ENCODE measurements around the gene RNF125.

The RNF125 gene

DNA sequence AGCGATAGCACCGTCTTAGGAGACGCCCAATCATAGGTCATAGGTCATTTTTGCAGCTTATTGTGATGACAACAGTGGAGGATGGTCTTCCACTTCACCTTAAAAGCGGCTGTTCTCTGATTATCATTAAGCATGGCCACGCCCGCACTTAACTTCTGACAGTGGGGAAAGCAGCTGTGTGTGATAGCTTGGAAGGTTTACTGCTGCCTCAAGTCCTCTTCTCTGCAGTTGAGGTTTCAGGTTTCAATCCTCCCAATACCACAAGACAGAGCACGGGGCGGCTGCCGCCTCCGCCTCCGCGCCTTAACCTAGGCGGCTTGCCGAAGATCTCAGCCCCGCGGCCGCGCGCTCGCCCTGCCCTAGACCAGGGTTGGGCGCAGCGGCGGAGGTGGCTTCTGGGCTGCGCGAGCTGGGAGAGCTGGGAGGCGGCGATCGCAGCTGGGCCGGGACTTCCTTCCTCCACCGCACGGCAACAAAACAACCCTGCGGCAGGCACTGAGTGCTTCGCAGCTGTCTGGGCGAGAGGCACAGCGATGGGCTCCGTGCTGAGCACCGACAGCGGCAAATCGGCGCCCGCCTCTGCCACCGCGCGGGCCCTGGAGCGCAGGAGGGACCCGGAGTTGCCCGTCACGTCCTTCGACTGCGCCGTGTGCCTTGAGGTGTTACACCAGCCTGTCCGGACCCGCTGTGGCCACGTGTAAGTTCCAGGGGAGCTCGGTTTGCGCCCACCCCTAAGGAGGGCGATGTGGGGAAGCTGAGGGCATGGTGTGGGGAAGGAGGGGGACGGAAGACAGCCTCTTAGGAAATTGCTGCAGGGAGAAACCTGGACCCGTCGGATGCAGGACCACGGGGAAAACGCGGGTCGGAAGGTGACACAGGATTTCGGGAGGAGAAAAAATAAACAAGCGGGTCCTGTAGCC lies at the start of gene RNF125:
Gene RNF125 (plus strand): TSS at position 495 of the 920 bp plus-strand sequence. CDS start 39 bp downstream, at position 534.
- peak; percentile 56 for DNase-seq (ENCODE audit: low read depth)
- TF ChIP-seq, protein P1, sequence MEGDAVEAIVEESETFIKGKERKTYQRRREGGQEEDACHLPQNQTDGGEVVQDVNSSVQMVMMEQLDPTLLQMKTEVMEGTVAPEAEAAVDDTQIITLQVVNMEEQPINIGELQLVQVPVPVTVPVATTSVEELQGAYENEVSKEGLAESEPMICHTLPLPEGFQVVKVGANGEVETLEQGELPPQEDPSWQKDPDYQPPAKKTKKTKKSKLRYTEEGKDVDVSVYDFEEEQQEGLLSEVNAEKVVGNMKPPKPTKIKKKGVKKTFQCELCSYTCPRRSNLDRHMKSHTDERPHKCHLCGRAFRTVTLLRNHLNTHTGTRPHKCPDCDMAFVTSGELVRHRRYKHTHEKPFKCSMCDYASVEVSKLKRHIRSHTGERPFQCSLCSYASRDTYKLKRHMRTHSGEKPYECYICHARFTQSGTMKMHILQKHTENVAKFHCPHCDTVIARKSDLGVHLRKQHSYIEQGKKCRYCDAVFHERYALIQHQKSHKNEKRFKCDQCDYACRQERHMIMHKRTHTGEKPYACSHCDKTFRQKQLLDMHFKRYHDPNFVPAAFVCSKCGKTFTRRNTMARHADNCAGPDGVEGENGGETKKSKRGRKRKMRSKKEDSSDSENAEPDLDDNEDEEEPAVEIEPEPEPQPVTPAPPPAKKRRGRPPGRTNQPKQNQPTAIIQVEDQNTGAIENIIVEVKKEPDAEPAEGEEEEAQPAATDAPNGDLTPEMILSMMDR (conservative IDR thresholded peaks at IDR 0.05; ENCODE audit: low read length): no peak
- peak within 1 kb of the TSS; percentile 58 for H3K4me3 ChIP-seq (ENCODE audit: low read length)

DNA sequence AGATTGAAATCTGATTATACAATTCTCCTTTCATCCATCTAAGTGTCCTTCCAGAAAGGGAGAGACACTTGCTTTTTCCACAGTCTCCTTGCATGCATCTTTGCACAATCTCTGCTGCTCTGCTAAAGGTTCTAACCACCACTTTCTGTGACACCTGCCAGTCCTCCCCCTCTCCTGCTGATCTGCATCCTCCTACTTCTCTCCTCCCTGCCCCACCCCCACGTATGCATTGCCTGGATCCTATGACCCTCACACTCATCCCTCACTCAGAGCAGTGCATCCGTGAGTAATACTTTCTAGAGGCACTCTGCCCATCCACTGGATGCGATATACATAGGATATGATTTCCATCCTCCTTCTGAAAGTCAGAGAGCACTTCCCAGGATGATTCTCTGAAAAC lies 48.0 kb upstream of the RNF125 start:
- TF ChIP-seq, protein P1 (conservative IDR thresholded peaks at IDR 0.05; ENCODE audit: low read length): no peak
- no peak for DNase-seq (ENCODE audit: low read depth)

DNA sequence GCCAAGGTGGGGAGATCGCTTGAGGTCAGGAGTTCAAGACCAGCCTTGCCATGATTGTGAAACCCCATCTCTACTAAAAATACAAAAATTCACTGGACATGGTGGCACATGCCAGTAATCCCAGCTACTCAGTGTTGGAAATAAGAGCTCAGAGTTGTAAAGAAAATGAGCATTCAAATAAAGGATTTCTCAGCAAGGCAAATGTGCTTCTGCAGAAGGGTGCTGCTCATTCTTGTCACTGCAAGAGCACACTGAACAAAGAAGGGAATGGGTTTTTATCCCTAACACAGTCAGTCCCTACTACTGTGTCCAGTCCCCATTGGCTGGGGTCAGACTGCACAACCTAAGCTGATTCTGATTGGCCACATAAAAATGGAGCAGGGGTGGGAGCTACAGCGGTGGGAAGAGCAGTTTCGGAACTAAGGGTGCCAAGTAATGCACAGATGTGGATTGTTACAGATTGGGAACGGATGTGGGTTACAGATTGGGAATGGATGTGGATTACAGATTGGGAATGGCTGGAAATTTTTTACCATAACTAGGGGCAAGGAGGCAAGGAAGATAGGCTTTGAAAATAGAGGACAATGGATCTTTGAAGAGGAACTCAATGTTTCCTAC lies 44.6 kb upstream of the RNF125 start:
- no peak overlapping the region for H3K4me3 ChIP-seq (ENCODE audit: low read length)
- TF ChIP-seq, protein P1 (conservative IDR thresholded peaks at IDR 0.05; ENCODE audit: low read length): no peak
- DNase-seq (ENCODE audit: low read depth): no peak

More for the DNA sequence above, 48.0 kb upstream of the RNF125 start:
- H3K4me3 ChIP-seq (ENCODE audit: low read length): no peak overlapping the region

DNA sequence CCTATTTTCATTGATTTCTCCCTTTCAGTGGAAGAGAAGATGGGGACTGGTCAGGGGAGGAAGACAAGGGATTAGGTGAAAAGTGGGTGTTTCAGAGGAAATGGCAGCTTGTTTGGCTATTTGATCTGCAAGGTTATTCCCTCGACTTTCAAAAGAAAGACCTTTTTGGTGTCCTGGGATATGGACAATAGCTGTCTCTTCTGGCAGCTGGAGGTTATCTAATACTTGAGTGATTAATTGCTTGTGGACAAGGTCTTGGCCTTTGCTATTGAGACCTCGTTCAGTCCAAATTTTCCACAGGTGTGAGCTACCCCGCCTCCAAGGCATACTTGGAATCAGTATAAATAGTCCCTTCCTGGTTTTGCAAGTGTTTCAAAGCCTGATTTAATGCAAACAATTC lies 42.4 kb upstream of the RNF125 start:
- H3K4me3 ChIP-seq (ENCODE audit: low read length): no peak overlapping the region
- TF ChIP-seq, protein P1 (conservative IDR thresholded peaks at IDR 0.05; ENCODE audit: low read length): no peak
- no peak for DNase-seq (ENCODE audit: low read depth)

DNA sequence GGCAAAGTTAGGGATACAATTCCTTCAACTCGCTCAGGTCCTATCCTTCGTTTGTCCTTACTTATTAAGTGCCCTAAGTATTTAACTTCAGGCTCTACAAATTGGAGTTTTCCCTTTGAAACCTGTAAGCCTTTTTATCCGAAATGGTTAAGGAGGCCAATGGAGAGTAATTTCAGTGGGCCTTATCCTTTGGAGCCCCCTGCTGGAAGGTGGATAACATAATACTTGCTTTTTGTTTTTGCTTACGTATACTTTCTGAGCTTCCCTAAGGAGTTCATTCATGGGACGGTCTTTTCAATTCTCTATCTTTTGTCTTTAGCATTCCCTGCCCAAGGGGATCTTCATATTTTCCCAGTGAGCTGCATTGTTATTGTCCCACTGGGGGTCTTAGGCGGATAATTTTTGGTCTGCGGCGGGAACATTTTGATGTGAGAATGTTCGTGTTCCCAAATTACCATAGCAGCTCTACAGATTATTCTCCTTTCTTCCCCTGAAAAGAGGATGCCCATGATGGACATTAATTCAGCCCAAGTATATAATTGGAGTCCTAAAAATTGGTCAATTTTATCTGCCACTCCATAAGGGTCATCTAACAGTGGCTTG lies 41.3 kb upstream of the RNF125 start:
- H3K4me3 ChIP-seq (ENCODE audit: low read length): no peak overlapping the region
- TF ChIP-seq, protein P1 (conservative IDR thresholded peaks at IDR 0.05; ENCODE audit: low read length): peak; percentile 75
- peak; percentile 60 for DNase-seq (ENCODE audit: low read depth)

DNA sequence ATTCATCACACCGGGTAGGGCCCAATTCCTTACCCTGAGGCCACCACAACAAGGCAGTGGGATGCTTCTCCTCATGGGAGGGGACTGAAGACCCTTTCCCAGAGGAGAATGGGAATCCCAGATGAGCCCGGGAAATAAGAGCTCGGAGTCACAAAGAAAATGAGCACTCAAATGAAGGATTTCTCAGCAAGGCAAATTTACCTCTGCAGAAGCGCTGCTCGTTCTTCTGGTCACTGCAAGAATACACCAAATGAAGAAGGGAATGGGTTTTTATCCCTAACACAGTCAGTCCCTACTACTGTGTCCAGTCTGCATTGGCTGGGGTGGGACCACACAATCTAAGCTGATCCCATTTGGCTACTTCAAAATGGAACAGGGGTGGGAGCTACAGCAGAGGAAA lies 40.0 kb upstream of the RNF125 start:
- TF ChIP-seq, protein P1 (conservative IDR thresholded peaks at IDR 0.05; ENCODE audit: low read length): no peak
- no peak for DNase-seq (ENCODE audit: low read depth)
- H3K4me3 ChIP-seq (ENCODE audit: low read length): no peak overlapping the region

Data from AG10803 (cell line).